ENCODE measurements around the gene UVRAG.

DNA sequence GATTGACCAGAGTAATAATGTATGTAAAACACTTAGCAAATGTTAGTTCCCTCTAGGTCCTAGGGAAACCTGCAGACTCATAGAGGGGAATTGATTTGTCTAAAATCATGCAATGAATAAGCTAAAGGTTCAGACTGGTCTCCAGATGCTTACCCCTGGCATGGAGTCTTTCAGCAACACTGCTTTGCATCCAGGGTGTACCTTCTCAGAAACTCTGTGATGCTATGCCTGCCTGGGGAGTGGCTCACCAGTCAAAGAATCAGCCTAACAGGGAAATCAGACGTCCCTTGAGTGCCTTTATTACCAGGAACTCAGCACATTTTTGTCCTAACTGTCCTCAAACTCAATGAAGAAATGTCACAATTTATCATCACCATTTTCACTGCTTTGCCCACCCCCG is 5.9 kb upstream of the UVRAG start:
- TF ChIP-seq, protein P1, sequence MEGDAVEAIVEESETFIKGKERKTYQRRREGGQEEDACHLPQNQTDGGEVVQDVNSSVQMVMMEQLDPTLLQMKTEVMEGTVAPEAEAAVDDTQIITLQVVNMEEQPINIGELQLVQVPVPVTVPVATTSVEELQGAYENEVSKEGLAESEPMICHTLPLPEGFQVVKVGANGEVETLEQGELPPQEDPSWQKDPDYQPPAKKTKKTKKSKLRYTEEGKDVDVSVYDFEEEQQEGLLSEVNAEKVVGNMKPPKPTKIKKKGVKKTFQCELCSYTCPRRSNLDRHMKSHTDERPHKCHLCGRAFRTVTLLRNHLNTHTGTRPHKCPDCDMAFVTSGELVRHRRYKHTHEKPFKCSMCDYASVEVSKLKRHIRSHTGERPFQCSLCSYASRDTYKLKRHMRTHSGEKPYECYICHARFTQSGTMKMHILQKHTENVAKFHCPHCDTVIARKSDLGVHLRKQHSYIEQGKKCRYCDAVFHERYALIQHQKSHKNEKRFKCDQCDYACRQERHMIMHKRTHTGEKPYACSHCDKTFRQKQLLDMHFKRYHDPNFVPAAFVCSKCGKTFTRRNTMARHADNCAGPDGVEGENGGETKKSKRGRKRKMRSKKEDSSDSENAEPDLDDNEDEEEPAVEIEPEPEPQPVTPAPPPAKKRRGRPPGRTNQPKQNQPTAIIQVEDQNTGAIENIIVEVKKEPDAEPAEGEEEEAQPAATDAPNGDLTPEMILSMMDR (IDR thresholded peaks at IDR 0.05) = no peak
- TF ChIP-seq EP300 (IDR thresholded peaks at IDR 0.05) = no peak
- no peak for TF ChIP-seq POLR2A (IDR thresholded peaks at IDR 0.05)

Data from stomach (tissue), 4 donors.